Ramos (cell line): Measurements from ENCODE around the gene INPP4B.

ENCODE experiments used
- in situ Hi-C: fragments of 300-500 bp; cut with MboI; formaldehyde crosslinking; loops from one replicate; pipeline ENCODE4 v1.14.3; 2022; ENCODE audit warnings: low sequenced_read_pairs; ENCODE audit not compliant: unreplicated experiment

INPP4B gene

GRCh38 chr4:142428715-142429114 lies 417.4 kb downstream of the INPP4B start:
- in situ Hi-C loops, result no loop called here

GRCh38 chr4:142427456-142427855 lies 418.6 kb downstream of the INPP4B start:
- in situ Hi-C loops, result no loop called here

DNA sequence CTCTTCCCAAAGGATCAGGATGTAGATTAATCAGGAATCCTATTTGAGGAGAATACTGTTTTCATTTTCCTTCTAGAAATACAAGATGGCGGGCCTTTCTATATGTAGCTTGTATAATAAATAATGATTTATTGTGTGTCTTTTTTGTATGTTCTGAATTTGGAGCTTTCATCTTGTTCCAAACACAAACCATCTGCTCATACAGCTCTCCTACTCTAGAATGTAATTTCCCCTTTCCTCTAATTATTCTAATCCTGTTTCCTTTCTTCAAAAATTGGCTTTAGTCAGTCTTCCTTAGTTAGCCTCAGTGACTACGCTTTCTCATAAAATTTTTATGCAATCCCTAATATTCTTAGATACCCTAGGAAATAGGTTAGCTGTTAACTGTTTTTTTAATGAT lies 422.2 kb downstream of the INPP4B start:
- in situ Hi-C loops, result no loop called here

GRCh38 chr4:142420311-142421095 lies 425.6 kb downstream of the INPP4B start:
- in situ Hi-C loops, result no loop called here

- in situ Hi-C loops, result no loop called here
These were observed 426.4 kb downstream of the INPP4B start for GRCh38 chr4:142419712-142420111.

DNA sequence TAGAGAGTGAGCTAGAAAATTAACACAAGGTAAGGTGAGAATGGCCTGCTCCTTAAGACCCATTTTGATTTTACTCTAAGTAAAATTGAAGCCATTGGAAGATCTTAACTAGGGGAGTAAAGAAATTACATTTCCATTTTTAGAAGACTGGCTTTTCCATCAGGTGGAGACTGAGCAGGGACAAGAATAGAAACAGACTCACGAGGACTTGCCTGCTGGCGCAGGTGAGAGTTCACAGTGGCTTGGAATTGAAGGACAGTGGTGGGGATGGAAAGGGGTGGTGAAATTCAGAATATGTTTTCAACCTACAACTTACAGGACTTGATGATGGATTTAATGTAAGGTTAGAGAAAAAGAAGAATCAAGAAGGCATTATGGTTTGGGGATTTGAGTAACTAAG lies 427.4 kb downstream of the INPP4B start:
- in situ Hi-C loops, result no loop called here

DNA sequence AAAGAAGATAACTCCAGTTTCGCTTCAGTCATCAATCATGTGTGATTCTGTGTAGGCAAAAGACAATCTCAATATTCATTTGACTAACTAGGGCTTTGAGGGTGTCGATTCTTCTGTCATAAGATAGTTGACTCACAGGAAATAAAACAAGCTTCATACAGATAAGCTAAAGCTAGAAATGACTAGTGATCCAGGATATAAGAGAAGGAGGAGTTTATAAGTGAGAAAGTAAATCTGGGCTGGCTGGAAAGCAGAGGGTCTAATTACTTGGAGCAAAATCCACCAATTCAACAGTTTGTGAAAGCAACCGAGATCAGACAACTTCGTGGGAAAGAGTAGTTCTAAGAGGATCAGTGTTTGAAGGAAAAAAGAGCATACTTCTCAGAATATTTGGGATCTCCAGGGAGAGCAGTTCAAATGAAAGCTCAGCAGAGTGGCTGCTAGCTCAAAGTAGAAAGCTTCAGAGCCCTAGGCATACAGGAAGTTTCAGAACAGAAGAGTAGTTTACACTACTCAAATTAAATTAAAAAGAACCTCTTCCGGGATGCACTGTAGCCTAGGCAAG lies 429.3 kb downstream of the INPP4B start:
- in situ Hi-C loops, result no loop called here

GRCh38 chr4:142416121-142416520 lies 430.0 kb downstream of the INPP4B start:
- in situ Hi-C loops, result no loop called here

DNA sequence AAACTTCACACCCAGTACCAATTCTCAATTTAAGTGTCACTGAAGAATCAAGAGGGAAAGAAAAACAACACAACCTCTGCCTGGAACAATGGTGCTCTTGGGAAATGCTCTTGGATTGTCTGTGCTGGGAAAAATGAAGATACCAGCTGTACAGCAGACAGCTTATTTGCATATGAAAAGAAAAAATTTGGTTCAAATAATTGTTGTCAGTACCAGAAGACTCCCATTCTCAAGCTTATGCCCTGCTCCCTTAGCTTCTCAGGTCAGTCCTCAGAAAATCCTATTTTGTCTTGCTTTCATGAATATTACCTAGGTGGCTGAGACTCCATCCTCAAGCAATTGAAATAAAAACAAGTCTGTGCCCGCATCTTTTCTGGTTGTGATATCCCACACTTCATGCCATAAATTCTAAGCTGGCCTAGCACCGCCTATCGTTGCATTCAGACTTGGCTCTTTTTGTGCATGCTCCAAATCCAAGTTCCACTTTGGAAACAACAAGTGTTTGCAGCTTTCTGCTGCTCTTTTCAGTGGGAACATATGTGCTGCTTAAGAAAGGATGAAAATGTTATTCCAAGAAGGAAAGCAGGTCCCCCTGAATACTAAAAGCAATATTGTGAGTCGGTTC lies 431.6 kb downstream of the INPP4B start:
- in situ Hi-C loops, result no loop called here

GRCh38 chr4:142413485-142413884 lies 432.6 kb downstream of the INPP4B start:
- in situ Hi-C loops, result no loop called here

GRCh38 chr4:142411993-142412392 lies 434.1 kb downstream of the INPP4B start:
- in situ Hi-C loops, result no loop called here

- in situ Hi-C loops, result no loop called here
These were observed 438.1 kb downstream of the INPP4B start for GRCh38 chr4:142408003-142408441.

- in situ Hi-C loops, result no loop called here
These were observed 438.5 kb downstream of the INPP4B start for GRCh38 chr4:142407596-142407995.

DNA sequence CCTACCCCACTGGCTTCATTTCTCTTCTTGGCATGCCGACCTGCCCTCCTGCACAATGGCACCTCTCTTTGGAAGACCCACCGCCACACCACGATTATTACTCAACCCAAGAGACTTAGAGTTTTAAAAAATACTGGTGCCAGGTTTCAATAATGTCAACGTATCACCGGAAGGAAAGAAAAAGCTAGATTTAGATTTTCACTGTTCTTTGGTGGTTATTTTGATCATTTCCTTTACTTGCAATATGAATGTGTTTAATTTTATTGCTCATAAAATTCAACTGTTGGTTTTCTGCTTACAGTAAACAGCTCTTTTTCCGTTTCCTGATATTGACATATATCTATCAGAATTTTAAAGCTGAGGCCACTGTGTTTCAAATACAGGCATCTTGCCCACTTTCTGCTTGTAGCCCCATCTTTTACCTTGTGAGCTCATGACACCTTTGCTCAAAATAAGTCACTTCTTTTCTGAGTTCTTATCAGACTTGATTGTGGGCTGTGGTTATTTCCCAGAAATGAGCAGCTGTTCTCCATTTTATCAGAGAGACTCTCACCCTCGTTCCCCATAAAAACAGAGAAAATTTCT lies 439.1 kb downstream of the INPP4B start:
- in situ Hi-C loops, result no loop called here

- in situ Hi-C loops, result no loop called here
These were observed 439.6 kb downstream of the INPP4B start for GRCh38 chr4:142406499-142406835.

DNA sequence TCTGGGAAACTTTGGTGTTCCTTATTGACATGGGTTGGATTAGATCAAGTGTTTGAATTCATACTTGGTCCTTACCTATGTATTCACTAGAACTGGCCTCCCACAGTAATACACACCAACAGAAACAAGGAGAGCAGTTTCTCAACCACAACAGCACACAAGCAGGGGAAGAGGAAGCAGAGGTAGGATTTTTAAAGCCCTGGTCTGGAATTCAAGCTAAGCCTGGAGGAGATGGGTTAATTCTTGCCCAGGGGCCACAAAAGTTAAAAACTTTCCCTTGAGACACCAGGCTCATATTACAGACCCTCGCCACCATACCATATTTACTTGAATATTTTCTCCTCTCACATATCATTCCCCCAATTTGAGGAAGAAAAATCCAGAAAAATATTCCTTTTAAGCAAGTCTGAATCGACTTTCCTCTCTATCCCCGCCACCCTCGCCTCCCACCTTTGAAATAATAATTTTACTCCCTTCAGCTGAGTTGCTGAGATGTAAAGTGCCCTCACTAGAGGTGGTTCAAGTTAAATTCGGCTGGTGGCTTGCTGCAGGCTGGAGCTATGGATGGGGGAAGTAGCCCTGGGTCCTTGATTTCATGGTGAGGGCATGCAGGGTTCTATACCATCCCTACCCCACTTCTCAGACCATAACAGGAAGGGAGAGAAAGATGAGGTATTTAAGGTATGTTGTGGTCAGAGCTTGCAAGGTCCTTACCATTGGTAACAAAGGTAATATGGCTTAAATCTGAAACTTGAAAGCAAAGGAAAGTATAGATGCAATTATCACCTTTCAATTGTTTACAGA lies 440.2 kb downstream of the INPP4B start:
- in situ Hi-C loops, result no loop called here

GRCh38 chr4:142405021-142405694 lies 440.9 kb downstream of the INPP4B start:
- in situ Hi-C loops, result no loop called here

DNA sequence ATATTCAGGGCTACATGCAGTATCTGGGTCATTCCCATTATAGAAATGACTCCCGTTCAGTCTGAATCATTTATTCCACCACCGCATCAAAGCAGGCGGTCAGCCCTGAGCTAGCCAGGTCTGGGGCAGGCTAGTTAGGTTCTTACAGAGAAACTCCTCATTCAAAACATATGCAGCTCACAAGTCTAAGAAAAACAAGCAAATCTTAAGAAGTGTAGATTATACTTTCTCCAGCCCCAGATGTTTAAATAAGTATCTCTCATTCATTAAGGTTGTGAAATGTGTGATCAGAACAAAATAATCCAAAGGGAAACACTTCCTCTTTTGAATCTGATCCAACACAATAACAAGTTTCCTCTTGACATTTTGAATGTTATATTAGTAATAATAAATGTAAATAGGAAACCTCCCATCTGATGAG lies 441.9 kb downstream of the INPP4B start:
- in situ Hi-C loops, result no loop called here

GRCh38 chr4:142402900-142403299 lies 443.2 kb downstream of the INPP4B start:
- in situ Hi-C loops, result no loop called here

- in situ Hi-C loops, result no loop called here
These were observed 443.9 kb downstream of the INPP4B start for GRCh38 chr4:142402156-142402555.
